Posterior cingulate gyrus (tissue), 11 donors: Measurements from ENCODE around the gene ZCCHC4.

Experiments used
- DNase-seq, 10 donors: peaks; one replicate each; pipeline versions ENCODE4 v3.0.0 to v3.0.0-alpha.2; 2020 to 2021; ENCODE audit warnings: mixed read lengths in 3 of 10
- intact Hi-C: fragments of 100-400 bp; cut with DNase I; formaldehyde crosslinking; loops from one replicate; pipeline ENCODE4 v1.15.1; 2023

Gene ZCCHC4, protein sequence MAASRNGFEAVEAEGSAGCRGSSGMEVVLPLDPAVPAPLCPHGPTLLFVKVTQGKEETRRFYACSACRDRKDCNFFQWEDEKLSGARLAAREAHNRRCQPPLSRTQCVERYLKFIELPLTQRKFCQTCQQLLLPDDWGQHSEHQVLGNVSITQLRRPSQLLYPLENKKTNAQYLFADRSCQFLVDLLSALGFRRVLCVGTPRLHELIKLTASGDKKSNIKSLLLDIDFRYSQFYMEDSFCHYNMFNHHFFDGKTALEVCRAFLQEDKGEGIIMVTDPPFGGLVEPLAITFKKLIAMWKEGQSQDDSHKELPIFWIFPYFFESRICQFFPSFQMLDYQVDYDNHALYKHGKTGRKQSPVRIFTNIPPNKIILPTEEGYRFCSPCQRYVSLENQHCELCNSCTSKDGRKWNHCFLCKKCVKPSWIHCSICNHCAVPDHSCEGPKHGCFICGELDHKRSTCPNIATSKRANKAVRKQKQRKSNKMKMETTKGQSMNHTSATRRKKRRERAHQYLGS

DNA sequence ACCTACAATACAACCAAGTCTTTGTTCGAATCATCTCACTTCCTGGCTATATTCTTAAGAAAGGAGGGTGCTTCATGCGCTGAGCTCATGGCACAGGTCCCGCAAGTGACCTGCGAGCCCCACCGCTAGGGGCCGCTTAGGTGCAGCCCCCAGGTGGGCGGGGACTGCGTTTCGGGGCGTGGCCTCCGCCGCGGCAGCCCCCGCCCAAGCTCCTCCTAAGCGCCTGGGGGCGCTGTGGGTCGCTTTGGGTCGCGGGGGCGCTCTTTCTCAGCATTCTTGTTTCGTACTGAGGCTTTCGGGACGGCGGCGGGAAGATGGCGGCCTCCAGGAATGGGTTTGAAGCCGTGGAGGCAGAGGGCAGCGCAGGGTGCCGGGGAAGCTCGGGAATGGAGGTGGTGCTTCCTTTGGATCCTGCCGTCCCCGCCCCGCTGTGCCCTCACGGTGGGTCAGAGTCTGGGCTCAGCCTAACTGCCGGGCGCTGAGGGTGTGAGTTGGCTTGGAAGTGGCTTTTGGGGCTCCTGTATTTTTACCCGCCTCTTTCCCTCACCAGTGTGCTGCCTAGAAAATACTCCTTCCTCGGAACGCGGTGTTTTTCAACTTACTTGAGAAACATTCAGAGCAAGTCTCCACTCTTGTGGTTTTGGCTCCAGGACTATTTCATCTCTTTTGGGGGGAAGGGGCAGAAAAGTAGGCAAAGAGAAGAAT is at the start of gene ZCCHC4:
Gene ZCCHC4, plus strand, starts transcription at position 279 of the 705 bp plus-strand sequence. Its CDS starts 36 bp downstream, at position 315.
- DNase-seq = peak; percentile 84 to 98 (median 90)
- intact Hi-C loops = loop anchor here (1.0 to 2.0 kb wide), 2 partner anchors 80 to 152 kb away; partner anchors contain the start of gene SEPSECS

- DNase-seq = no peak
- intact Hi-C loops = no loop called here
These were observed 40.7 kb upstream of the ZCCHC4 start for GRCh38 chr4:25271866-25272265.

- intact Hi-C loops = no loop called here
These were observed 32.4 kb upstream of the ZCCHC4 start for GRCh38 chr4:25280210-25280609.

DNA sequence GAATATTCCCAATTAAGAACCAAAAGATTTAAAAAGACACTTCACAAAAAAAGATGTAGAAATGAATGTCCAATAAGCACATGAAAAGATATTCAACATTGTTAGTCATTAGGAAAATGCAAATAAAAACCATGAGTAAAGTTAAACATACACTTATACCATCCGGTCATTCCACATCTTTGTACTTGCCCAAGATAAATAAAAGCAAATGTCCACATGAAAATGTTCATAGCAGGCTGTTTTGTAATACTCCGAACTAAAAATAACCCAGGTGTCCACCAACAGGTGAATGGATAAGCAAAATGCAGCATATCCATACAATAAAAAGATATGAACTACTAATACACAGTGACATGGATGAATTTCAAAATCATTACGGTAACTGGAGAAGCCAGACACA is 28.6 kb upstream of the ZCCHC4 start:
- intact Hi-C loops = no loop called here
- DNase-seq = no peak

More at GRCh38 chr4:25280210-25280609, 32.4 kb upstream of the ZCCHC4 start:
- DNase-seq = no peak

DNA sequence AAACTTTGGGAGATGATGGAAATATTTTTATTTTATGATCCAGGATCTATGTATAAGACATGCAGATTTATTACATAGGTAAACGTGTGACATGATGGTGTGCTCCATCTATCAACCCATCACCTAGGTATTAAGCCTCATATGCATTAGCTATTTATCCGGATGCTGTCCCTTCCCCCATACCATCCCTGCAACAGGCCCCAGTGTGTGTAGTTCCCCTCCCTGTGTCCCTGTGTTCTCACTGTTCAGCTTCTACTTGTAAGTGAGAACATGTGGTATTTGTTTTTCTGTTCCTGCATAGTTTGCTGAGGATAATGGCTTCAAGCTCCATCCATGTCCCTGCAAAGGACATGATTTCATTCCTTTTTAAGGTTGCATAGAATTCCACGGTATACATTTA is 28.1 kb upstream of the ZCCHC4 start:
- DNase-seq = no peak
- intact Hi-C loops = no loop called here

DNA sequence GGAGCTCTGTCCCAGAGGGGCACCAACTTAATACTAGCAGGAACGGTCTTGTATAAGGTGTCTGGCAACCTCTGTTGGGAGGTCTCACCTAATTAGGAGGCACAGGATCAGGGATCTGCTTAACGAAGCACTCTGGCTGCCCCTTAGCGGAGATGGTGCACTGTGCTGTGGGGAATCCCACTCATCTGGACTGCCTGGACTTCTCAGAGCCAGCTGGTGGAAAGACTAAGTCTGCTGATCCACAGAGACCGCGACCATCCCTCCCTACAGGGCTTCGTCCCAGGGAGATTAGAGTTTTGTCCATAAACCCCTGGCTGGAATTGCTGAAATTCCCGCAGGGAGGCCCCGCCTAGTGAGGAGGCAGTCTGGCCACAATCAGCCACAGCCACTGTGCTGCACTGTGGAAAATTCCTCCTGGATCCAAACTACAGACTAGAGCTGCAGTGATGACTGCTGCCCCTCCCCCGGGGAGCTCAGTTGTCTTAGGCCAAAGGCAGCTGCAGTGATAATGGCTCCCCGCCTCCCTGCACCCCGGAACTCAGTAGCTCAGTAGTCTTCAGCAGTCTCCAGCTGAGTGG is 22.0 kb upstream of the ZCCHC4 start:
- intact Hi-C loops = no loop called here
- DNase-seq = no peak

DNA sequence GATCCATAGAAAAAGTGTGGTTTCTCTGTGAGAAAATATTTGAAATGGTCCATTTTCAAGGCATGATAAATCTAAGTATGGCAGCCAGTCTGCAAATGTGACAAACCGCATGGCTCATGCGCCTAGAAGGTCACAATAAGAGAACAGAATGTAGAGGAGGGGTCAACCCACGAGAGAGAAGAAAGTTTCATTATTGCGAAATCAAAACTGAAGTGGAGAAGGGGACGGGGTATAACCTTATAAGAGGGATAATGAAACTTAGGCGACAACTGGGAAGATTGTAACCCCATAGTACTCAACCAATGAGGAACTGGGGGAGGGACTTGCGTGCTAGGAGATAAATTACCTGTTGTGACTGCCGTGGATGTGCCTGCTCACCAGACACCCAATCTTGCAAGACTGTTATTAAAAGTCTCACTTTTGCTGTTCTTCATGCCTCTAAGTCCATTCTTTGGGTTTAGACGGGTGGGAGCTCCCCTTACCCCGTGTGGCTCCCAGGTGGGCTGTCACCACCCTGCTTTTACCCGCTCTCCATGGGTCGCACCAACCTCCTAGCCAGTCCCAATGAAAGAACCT is 21.3 kb upstream of the ZCCHC4 start:
- intact Hi-C loops = no loop called here
- DNase-seq = no peak

DNA sequence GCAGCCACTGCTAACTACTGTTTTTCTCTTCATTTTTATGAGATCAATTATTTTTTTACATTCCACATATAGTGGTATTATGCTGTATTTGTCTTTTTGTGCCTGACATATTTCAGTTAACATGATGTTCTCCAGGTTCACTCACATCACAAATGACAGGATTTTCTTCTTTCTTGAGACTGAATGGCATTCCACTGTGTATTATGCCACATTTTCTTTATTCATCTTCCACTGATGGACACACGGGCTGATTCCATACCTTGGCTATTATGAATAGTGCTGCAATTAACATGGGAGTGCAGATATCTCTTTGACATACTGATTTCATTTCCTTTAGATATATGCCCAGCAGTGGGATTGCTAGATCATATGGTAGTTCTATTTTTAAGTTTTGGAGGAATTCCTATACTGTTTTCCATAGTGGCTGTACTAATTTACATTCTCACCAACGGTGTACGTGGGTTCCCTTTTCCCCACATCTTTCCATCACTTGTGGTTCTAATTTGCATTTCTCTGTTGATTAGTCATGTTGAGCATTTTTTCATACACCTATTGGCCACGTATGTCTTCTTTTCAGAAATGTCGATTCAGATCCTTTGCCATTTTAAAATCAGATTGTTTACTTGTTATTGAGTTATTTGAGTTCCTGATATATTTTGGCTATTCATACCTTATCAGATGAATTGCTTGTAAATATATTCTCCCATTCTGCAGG is 14.9 kb upstream of the ZCCHC4 start:
- intact Hi-C loops = no loop called here

GRCh38 chr4:25299476-25300203 is 12.9 kb upstream of the ZCCHC4 start:
- intact Hi-C loops = no loop called here
- no peak for DNase-seq

More for the DNA sequence above, 14.9 kb upstream of the ZCCHC4 start:
- no peak for DNase-seq

DNA sequence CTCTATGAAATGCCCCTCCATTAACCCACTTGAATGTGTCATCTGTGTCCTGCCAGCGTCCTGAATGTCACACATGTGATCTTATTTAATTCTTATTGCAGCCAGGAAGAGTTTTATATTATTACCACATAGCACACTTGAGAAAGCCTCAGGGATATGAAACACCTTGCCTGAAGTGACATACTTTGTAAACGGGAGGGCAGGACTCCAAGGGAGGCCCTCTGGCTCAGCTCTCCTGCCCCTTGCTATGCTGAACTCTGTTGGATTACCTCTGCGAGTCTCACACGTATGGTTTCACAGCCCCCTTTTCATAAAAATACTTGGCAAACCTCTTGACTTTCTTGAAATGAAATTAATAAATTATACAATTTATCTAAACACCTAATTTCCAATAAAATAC is 11.1 kb upstream of the ZCCHC4 start:
- no peak for DNase-seq
- intact Hi-C loops = no loop called here

GRCh38 chr4:25302626-25303025 is 9.9 kb upstream of the ZCCHC4 start:
- no peak for DNase-seq
- intact Hi-C loops = no loop called here

DNA sequence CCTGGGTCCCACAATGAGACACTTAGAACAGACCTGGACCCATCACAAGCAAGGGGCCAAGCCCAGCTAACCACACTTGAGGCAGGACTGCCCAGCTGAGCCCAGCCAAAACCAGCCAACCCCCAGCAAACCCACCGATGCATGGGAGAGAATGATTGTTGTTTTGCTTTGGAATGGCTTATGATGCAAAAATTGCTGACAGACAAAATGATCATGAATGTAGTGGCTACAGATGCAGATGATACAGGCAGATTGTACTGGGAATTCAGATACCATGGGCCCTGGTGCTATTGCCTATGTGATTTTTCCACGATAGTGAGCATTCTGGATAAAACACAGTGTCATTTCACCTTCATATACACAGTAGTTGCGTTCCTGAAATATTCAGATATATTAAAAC is 9.0 kb upstream of the ZCCHC4 start:
- DNase-seq = no peak
- intact Hi-C loops = no loop called here

- intact Hi-C loops = no loop called here
These were observed 6.0 kb upstream of the ZCCHC4 start for GRCh38 chr4:25306518-25307057.

GRCh38 chr4:25307596-25307995 is 5.0 kb upstream of the ZCCHC4 start:
- intact Hi-C loops = no loop called here
- no peak for DNase-seq

More at GRCh38 chr4:25306518-25307057, 6.0 kb upstream of the ZCCHC4 start:
- DNase-seq = no peak

GRCh38 chr4:25308306-25308705 is 4.3 kb upstream of the ZCCHC4 start:
- DNase-seq = no peak
- intact Hi-C loops = no loop called here

DNA sequence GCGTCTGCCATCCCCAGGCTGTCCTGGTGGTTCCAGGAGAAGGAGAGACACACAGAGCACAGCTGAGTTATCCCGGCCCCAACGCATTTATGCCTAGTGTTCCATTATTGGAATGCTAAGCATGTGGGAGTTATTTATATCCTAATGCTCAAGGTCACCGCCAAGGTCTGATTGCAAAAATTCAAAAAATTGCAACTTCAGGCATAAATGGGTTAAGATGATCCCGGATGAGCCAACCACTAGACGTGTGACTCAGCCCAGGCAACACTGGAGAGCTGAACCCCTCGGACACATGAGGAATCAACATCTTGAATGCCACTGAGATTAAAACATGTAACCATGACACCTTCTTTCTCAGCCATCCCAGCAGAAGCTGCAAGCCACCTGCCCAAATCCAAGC is 3.8 kb upstream of the ZCCHC4 start:
- no peak for DNase-seq
- intact Hi-C loops = no loop called here

GRCh38 chr4:25310066-25310802 is 2.3 kb upstream of the ZCCHC4 start:
- no peak for DNase-seq
- intact Hi-C loops = no loop called here

GRCh38 chr4:25310803-25311166 is 1.8 kb upstream of the ZCCHC4 start:
- intact Hi-C loops = no loop called here

More at GRCh38 chr4:25310803-25311166, 1.8 kb upstream of the ZCCHC4 start:
- no peak for DNase-seq
